Cortex of kidney (tissue), 1 donor: Measurements from ENCODE around the gene PDS5A.
"Not testable (repeated sequence)": the region's sequence is repeated elsewhere in the genome, so short reads cannot be mapped to it uniquely, and the experiment has no call there.

Experiments used
- DNase-seq: peaks from one replicate; lab custom pipeline; 2025; lab: John Stamatoyannopoulos, UW

The PDS5A gene

GRCh38 chr4:39899291-39899690 is 78.4 kb downstream of the PDS5A start:
- DNase-seq, result no peak

GRCh38 chr4:39898015-39898414 is 79.7 kb downstream of the PDS5A start:
- no peak for DNase-seq

GRCh38 chr4:39893693-39894072 is 84.0 kb downstream of the PDS5A start:
- no peak for DNase-seq

- DNase-seq, result no peak
Measured at GRCh38 chr4:39892988-39893692, 84.6 kb downstream of the PDS5A start.

- no peak for DNase-seq
Measured at GRCh38 chr4:39889226-39889625, 88.5 kb downstream of the PDS5A start.

GRCh38 chr4:39888541-39888940 is 89.2 kb downstream of the PDS5A start:
- no peak for DNase-seq

- no peak for DNase-seq
Measured at GRCh38 chr4:39883646-39884045, 94.1 kb downstream of the PDS5A start.

- DNase-seq, result no peak
Measured at GRCh38 chr4:39881789-39882188, 95.9 kb downstream of the PDS5A start.

GRCh38 chr4:39877971-39878370 is 99.7 kb downstream of the PDS5A start:
- DNase-seq, result no peak

GRCh38 chr4:39873823-39874222 is 103.9 kb downstream of the PDS5A start:
- no peak for DNase-seq

- no peak for DNase-seq
Measured at GRCh38 chr4:39865280-39865679, 112.4 kb downstream of the PDS5A start.

- no peak for DNase-seq
Measured at GRCh38 chr4:39864391-39864790, 113.3 kb downstream of the PDS5A start.

- DNase-seq, result no peak
Measured at GRCh38 chr4:39860804-39861203, 116.9 kb downstream of the PDS5A start.

GRCh38 chr4:39855909-39856512 is 121.7 kb downstream of the PDS5A start:
- no peak for DNase-seq

GRCh38 chr4:39852636-39853035 is 125.1 kb downstream of the PDS5A start:
- no peak for DNase-seq

- no peak for DNase-seq
Measured at GRCh38 chr4:39850727-39851126, 127.0 kb downstream of the PDS5A start.

GRCh38 chr4:39846705-39847104 is 131.0 kb downstream of the PDS5A start:
- DNase-seq, result no peak

GRCh38 chr4:39846120-39846519 is 131.6 kb downstream of the PDS5A start:
- no peak for DNase-seq

- no peak for DNase-seq
Measured at GRCh38 chr4:39841894-39842293, 135.8 kb downstream of the PDS5A start.

- DNase-seq, result not testable (repeated sequence)
Measured at GRCh38 chr4:39840516-39840915, 137.2 kb downstream of the PDS5A start.

GRCh38 chr4:39840027-39840426 is 137.7 kb downstream of the PDS5A start:
- no peak for DNase-seq

GRCh38 chr4:39838431-39838830 is 139.3 kb downstream of the PDS5A start:
- not testable (repeated sequence) for DNase-seq

- DNase-seq, result no peak
Measured at GRCh38 chr4:39834269-39834668, 143.4 kb downstream of the PDS5A start.

GRCh38 chr4:39825741-39826231 is 151.9 kb downstream of the PDS5A start:
- no peak for DNase-seq
